Stimulated activated CD4-positive, alpha-beta T cell treated with anti-CD3 and anti-CD28 coated beads, Interleukin-4, amount 100 ng/mL, for 1 hour (primary cell): ENCODE results near the gene FAM24B.
"Not testable (repeated sequence)": the region's sequence is repeated elsewhere in the genome, so short reads cannot be mapped to it uniquely, and the experiment has no call there.

Experiments
- DNase-seq: peaks from one replicate; pipeline ENCODE4 v3.0.0-alpha.2; 2020

The FAM24B gene

DNA sequence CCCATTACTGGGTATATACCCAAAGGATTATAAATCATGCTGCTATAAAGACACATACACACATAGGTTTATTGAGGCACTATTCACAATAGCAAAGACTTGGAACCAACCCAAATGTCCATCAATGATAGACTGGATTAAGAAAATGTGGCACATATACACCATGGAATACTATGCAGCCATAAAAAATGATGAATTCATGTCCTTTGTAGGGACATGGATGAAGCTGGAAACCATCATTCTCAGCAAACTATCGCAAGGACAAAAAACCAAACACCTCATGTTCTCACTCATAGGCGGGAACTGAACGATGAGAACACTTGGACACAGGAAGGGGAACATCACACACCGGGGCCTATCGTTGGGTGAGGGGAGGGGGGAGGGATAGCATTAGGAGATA, 21.3 kb downstream of the FAM24B start:
- not testable (repeated sequence) for DNase-seq

DNA sequence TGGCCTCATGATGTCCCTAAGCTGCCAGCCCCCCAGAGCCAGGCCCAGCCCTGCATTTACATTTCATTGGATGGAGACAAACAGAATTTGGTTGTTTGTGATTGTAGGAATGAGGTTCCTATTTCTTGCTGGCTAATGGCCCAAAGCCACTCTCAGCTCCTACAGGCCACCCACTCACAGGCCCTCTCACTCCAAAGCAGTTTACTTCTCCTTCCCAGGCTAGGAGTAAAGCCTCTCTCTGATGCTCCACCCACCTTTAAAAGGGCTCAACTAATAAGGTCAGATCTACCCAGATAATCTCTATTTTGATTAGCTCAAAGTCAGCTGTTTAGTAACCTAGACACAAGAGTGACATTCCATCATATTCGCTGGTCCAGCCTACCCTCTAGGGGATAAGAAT, 22.5 kb downstream of the FAM24B start:
- no peak for DNase-seq

DNA sequence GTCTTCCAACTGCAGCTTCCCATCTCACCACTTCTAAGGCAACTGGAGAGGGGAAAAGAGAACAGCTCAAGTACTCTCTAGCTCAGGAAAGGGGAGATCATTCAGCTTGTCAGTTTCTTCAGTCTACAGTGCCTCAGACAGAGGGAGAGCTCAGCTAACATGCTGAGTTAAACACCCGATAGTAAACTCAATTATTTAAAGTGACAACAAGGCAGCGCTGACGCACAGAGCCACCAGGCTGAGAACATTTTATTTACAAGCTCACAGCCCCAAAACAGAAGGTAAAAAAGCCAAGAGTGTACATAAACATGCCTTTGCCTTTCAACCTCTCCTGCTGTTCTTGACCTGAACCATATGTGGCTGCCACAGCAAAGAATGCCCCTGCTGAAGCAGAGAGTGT, 23.6 kb downstream of the FAM24B start:
- no peak for DNase-seq

DNA sequence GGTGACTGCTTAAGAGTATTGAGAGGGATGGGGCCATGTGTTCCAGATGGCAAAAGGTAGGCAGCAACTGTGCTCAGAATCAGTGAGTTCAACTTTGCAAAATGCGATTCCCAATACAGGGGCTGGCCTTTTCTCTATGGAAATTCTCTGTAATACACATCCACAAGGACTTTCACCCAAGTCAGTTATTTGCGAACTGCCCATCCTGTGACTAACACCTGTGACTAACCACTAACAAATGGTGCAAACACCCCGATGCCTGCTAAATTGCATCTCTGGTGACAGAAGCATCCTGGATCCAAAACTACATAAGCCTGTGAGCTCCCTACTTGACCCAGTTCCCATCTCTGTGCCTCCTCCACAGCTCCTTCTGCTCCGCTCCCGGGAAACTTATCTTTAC, 24.7 kb downstream of the FAM24B start:
- no peak for DNase-seq

DNA sequence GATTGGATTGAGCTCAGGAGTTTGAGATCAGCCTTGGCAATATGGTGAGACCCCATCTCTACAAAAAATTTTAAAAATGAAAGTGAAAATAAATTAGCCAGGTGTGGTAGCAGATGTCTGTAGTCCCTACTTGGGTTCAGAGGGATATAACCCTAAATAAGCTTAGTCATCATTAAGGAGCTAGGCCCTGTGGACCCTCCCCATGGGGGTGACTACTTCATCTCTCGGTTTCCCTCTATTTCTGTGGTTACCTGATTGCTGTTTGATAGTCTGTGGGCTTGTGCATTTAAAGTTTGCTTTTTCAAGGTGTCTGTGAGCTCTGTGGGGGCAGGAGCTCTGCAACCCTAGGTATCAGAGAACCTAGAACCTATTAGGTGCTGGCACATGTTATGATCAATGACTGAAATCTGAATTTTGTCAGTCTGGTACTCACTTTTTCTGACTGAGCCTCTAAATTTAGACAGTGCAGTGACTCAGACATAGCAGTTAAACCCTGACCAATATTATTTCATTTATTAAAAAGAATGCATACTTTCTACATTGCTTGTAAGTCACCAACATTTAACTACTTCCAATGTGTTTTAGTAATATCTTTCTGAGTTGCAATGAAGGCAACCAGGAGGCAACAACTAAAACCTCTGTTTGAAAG, 25.6 kb downstream of the FAM24B start:
- DNase-seq, result no peak

DNA sequence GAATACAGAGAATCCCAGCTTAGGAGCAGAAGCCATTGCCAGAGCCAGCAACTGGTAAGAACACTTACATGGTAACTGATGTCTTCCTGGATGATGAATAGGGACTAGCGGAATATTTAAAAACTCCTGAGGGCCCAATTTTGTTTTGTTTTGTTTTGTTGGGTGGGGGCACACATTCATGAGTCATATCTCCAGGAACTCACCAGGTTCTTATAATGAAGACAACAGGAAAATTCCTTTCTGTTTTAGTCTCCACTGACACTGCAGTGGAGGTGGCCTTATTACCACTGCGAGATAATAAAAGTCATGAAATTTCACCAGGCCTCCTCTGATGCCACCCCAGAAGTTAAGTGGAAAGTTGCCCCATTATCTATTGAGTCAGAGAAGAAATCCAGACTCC, 27.1 kb downstream of the FAM24B start:
- no peak for DNase-seq

DNA sequence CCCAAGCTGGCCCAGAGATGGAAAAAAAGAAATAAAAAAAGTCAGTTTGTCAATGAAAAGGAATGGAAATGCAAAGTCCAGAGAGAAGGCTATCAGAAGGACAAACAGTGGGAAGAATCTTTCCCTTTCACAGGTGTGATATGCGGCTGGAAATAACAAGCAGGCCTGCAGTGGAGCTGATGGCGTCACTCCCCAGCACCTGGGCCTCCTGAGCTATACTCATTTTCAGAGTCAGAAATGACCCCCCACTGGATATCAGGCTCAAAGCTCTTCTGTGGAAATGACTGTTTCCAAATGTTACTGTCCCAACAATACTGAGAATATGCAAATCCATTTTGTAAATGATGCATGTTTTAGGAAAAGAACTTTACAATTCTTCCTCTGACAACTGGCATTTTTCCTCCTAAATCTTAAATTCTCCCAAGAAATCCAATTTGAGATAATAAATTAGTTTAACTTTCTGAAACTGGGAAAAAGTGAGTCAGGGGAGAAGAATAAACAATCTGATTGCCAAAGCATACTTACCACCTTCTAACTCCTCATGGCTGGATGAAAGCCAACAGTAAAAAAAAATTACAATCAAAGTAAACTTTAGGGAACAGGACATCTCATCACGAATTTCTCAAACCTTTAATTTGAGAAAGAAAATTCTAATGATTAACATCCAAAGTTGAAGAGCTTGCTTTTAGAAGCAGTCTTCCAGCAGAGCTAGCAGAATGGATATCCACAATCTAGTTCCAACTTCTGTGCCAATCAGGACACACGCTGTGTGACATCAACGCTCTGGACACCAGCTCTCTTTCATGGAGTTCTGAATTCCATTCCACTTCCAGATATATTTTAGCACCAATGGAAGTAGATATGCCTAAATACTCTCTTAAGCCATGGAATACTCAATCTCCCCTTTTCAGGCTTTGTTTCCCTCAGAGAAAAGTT, 28.4 kb downstream of the FAM24B start:
- no peak for DNase-seq

DNA sequence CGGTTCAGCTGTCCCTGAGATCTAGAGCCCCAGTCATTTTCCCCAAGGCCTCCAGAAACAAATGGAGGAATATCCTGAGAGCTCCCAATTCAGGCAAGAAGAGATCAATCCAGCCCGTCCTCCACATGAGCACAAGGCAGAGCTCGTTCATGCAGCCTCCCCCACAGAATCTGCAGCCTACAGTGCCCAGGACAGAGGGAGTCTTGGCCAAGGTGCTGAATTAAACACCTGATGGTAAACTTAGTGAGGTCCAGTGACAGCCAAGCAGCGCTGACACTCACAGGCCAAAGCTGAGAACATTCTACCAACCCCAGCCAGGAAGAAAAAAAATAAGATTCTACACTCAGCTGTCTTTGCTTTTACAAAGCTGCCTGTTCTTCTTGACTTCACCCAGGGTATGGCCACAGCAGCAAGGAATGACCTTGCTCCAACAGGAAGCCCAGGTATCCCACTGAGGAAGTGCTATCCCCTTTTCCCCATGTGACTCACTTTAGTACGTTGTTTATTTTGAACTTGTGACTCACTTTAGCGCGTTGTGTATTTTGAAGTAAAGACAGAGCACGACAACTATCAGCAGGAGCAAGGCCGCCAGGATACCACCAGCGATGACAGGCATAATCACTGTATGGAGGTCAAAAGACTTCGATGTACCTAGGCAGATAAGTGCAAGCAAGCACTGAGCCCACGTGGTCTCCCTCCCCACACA, 29.3 kb downstream of the FAM24B start:
- DNase-seq, result no peak

DNA sequence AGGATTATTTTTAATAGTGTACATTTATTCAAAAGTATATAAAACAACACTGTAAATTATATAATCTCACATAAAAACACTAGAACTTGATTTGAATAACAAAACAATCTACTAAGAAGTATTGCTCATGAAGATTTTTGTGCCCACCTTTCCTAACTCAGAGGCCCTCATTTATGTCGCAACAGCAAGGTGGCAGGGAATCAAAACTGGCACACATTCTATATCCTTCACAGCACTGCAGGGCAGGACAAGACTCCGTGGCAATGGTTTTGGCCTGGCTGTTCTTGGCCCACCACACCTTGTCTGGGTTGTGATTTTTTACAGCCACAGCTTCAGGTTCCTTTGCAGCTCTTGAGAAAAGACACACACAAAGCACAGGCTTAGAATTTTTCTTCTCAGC, 30.3 kb downstream of the FAM24B start:
- no peak for DNase-seq

DNA sequence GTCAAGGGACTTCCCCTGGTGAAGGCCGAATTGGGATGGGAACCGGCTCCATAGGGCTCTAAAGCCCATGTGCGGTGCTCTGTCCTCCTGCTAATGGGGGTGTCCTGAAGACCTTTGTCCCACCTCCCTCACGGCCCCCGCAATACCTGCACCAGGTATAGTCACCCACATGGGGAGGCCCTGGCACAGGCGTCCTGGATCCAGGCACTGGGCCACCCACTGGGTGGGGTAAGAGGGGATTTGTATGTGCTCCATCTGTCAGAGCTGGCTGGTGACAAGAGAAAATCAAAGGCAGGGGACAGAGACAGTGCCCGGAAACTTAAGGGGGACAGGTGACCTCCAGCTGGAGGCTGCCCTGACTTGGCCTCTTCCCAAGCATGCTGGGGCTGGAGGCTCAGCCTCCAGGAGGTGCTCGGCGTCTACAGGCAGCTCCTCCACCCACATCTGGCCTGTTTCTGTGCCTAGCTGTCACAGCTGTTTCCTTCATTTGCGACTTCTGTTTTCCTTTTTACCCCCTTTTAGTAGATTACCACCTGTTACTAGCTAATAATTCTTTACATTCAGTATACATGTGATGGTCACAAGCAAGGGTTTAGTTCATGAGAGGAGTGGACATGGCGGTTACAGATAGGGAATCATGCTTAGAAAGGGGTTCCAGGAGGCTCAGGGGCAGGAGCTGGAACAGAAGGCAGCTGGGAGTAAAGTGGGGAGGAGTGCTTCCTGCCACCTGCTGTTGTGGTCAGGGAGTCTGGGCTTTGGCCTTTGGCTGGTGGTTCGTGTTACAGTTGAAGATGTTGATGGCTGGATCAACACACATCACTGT, 31.4 kb downstream of the FAM24B start:
- no peak for DNase-seq

DNA sequence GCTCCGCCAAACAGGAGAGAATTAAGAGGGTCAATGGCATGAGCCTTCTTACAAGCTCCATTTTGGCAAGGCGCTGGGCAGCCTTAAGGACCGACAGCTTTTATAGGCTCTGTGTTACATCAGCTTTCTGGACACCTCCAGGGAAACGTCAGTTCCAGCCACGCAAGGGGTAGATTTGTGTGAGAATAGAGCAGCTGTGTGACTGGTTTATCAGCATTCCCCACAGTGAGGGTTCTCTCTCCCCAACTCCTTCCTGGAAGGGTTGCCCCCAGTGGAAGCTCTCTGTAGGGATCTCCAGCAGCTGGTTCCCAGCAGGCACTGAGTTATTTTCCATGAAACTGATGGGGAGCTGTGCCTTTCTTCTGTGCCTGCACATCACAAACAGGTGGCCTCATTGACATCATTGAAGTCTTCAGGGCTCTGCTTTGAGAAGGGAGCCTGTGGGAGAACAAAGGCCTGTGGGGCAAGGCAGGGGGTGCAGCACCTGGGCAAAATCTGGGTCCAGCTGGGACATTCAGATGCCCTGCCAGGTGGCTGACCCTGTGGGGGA, 33.5 kb downstream of the FAM24B start, which contains the start of gene CUZD1:
CUZD1 (minus strand) TSS at position 75 of the 550 bp plus-strand sequence; CDS start at position 61, 14 bp downstream.
- DNase-seq, result no peak

DNA sequence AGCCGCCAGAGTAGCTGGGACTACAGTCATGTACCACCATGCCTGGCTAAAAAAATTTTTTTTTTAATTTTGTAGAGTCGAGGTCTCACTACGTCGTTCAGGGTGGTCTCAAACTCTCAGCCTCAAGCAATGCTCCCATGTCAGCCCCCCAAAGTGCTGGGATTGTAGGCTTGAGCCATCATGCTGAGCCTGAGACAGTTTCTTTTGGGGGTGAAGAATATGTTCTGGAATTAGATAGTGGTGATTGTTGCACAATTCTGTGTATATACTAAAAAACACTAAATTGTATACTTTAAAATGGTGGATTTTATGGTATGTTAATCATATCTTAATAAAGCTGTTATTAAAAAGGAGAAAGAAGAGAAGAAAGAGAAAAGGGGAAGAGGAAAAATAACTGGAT, 35.2 kb downstream of the FAM24B start:
- DNase-seq, result no peak

DNA sequence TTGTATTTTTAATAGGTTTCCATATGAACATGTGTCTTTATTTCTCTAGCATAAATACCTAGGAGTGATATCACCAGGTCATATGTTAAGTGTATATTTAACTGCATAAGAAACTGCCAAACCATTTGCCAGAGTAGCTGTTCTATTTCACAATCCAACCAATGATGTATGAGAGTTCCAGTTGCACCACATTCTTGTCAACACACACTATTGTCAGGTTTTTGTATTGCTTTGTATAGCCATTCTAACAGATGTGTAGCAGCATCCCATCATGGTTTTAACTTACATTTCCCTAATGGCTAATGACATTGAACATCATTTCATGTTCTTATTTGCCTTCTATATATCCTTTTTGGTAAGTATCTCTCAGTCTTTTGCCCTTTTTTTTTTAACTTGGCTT, 37.8 kb downstream of the FAM24B start:
- no peak for DNase-seq

DNA sequence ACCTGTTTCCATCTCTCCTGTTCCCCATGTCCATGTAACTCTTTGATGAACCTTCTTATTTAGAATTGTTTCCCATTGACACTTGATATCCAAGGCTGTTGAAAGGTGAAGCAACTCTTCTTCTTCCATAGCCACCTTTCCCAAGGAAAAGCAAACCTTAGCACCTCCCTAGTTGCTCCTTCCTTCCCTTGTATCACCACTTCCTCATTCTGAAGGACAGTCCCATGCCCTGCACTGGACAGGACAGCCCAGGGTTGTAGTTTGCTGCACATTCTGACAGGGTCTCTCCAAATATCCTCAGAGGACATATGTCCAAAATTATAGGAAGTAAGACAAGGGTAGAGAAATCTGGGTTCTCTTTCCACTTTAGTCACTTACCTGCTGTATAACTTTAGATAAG, 39.9 kb downstream of the FAM24B start:
- no peak for DNase-seq

DNA sequence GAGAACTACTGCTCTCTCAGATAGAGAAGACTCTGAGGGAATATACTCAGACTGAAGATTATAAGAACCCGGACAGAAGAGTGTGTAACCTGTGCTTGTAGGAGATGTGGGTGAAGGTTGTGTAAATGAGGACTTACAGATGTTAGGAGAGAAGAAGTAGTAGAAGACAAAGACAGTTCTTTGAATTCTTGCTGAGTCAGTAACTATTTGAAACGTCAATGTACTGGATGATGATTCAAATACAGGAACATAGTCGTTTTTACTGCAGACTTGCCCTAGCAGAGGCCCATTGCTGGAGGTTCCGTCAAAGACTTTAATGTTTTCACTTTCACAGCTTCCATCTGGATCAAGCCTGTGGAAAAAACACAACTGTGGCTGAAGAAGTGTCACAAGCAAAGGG, 40.5 kb downstream of the FAM24B start:
- DNase-seq, result no peak

DNA sequence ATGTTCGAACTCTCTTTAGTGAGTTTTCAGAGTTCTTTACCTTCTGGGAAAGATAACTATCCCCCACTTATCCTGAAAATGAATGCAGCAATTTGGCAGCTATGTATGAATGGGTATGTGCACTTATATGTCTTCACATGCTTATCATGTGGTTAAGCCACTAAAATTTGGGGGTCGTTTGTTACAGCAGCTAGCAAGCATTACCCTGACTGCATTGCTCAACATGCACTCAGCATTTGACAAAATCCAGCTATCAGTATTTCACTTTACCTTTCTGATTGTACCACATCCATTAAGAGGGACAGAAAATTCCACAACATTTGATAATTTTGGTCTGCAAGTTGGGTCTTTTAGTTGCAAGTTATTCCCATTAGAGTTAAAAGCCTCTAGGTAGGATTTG, 43.5 kb downstream of the FAM24B start:
- no peak for DNase-seq

DNA sequence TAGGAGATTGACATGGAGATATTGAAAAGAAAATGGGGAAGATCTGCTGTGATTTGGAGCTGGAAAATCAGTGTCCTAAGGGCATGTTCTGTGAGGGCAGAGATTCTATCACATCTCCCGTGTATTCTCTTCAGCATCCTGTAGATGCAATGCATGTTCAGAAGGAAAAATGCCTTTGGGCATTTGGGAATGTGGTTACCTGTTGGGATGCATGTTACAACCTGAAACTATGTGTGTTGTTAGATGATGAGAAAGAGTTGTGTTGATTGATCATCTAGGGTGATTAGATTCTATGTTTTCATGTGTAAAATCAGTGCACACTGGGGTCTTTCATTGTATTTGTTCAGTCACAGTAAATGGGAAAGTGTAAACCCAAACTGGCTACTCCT, 48.4 kb downstream of the FAM24B start:
- DNase-seq, result no peak

DNA sequence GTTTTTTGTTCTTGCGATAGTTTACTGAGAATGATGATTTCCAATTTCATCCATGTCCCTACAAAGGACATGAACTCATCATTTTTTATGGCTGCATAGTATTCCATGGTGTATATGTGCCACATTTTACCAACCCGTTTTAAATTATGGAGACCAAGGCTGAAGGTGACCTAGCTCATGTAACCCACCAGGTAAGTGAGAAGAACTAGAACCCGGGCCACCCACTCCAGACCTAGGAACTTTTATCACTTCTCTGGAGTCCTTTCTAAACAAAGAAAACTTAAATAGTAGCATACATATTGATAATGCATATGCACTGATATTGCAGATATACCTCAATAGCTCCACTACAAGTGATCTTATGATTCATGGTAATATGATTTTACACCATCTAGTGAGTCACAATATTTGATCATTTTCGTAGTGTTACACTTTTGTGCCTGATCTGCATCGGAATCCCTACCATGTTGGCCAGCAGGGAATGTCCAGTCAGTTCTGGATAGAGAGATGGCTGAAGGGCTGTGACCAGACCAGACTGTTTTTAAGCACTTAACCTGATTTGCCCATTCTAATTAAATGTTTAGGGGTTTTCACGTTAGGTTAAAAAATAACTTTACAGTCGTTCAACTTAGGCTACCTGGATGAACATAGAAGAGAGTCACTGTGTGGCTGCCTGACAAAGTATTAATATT, 49.0 kb downstream of the FAM24B start:
- DNase-seq, result no peak

DNA sequence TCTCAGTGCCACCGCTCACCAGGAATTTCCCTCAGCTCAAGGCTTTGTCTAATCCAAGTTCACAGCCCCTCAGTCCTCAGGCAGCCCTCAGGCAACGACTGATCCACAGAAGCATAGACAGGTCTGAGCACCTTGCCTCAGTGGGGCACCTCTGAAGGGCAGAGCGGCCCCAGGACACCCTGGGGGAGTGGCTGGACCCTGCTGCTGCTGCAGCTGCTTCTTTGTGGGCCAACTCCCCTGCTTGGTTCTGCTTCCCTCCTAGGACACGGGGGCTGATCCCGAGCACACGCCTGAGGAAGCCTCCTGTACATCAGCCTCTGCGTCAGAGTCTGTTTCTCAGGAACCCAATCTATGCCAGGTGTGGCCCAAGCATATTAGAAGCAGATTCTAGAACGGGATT, 49.9 kb downstream of the FAM24B start:
- no peak for DNase-seq

DNA sequence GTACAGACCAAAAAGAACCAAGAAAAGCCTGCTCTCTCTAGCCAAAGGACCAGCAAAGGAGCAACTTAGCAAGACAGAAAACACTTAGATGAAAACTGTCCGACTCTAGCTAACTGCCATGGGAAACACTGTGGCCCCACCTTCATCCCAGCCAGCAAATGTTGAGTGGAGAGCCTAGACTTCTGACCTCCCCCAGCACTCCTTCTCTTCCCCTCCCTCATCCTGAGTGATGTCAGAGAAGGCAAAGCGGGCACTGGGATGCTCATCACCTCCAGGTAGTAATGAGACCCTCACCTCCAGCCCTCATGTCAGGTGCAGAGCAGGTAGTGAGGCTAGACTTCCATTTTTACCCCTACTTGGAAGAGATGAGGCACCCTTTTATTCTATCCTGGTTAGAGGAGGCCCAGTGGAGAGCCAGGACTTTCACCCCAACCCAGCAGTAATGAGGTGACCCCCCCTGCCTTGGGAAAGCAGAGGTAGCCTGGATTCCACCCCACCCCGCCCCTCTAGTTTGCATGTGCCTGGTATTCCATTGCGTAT, 50.6 kb downstream of the FAM24B start:
- no peak for DNase-seq

DNA sequence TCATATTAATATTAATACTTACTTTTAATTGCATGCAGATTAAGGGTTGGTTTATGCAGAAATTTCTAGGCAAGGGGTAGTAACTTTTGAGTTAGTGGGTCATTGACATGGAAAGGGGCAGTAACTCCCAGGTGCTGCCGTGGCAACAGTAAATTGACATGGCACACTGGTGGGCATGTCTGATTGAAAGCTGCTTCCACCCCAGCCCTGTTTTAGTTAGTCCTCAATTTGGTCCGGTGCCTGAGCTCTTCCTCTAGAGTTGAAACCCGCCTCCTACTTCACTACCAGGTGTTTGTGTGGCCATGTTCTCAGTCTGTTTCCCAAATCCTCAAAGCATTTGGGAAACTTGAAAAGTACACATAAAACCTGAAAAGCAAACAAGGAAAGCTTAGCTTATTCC, 52.1 kb downstream of the FAM24B start:
- no peak for DNase-seq
